Neutrophil (primary cell): ENCODE results near the gene APPBP2.

Experiments used
- H3K27ac ChIP-seq: fragments of 200-600 bp; sonication (generic); 2 replicates; pipeline ENCODE4 v1.5.1; 2016; ENCODE audit warnings: mild to moderate bottlenecking, moderate library complexity
- H3K27me3 ChIP-seq: fragments of 200-600 bp; sonication (generic); 2 replicates; pipeline ENCODE4 v1.6.0; 2016; ENCODE audit warnings: mild to moderate bottlenecking
- H3K36me3 ChIP-seq: fragments of 200-600 bp; sonication (generic); 2 replicates; pipeline ENCODE4 v1.5.1; 2017
- H3K4me1 ChIP-seq, 2 experiments: fragments of 200-600 bp in 1 of 2; sonication (generic) in 1 of 2; 1 replicate in 1 of 2; 2 replicates in 1 of 2; pipeline versions ENCODE4 v1.5.1 to v1.6.1; 2013 to 2016; ENCODE audit warnings: low read depth in 1 of 2, low read length in 1 of 2, mild to moderate bottlenecking in 1 of 2, moderate library complexity in 1 of 2; ENCODE audit not compliant: control insufficient read depth in 1 of 2, insufficient read depth in 1 of 2
- H3K4me3 ChIP-seq, 2 experiments: fragments of 200-600 bp in 1 of 2; sonication (generic) in 1 of 2; 1 replicate in 1 of 2; 2 replicates in 1 of 2; pipeline ENCODE4 v1.5.1; 2013 to 2016; ENCODE audit warnings: low read depth in 1 of 2, low read length in 1 of 2, mild to moderate bottlenecking in 1 of 2, moderate library complexity in 1 of 2
- H3K9me3 ChIP-seq: fragments of 200-600 bp; sonication (generic); 2 replicates; pipeline ENCODE4 v1.5.1; 2016
- CTCF ChIP-seq: fragments of 200-600 bp; sonication (generic); IDR thresholded peaks from 2 replicates; pipeline ENCODE4 v1.5.1; 2016; ENCODE audit warnings: antibody characterized with exemption

APPBP2 gene

GRCh38 chr17:60529806-60530205, 3.8 kb upstream of the APPBP2 start:
- H3K4me3 ChIP-seq, result no peak overlapping the region
- no peak for TF ChIP-seq CTCF
- H3K4me1 ChIP-seq, result peaks cover 12 to 16% of the 10 kb centered on the region in 2 experiments
- H3K36me3 ChIP-seq, result no peaks in the 10 kb centered on the region
- no peak overlapping the region for H3K27ac ChIP-seq
- H3K9me3 ChIP-seq, result no peaks in the 10 kb centered on the region
- no peaks in the 10 kb centered on the region for H3K27me3 ChIP-seq

- no peak overlapping the region for H3K4me3 ChIP-seq
- no peak for TF ChIP-seq CTCF
- no peaks in the 10 kb centered on the region for H3K36me3 ChIP-seq
- no peaks in the 10 kb centered on the region for H3K9me3 ChIP-seq
- H3K27ac ChIP-seq, result no peak overlapping the region
- peaks cover 22 to 25% of the 10 kb centered on the region in 2 experiments for H3K4me1 ChIP-seq
- no peaks in the 10 kb centered on the region for H3K27me3 ChIP-seq
These were observed 2.8 kb upstream of the APPBP2 start for GRCh38 chr17:60528828-60529227.

- TF ChIP-seq CTCF, result no peak
- Histone ChIP-seq H3K27me3 (no peaks in the 10 kb centered on the region), H3K9me3 (no peaks in the 10 kb centered on the region), H3K4me3 (no peak overlapping the region), H3K4me1 (peaks cover 23 to 27% of the 10 kb centered on the region in 2 experiments), H3K36me3 (no peaks in the 10 kb centered on the region), H3K27ac (no peak overlapping the region)
These were observed 1.7 kb upstream of the APPBP2 start for GRCh38 chr17:60527701-60528100.

GRCh38 chr17:60526726-60527125, 684 bp upstream of the APPBP2 start:
- Histone ChIP-seq H3K27ac (peak overlapping the region; percentile 99), H3K9me3 (no peaks in the 10 kb centered on the region), H3K4me1 (peaks cover 23 to 27% of the 10 kb centered on the region in 2 experiments), H3K4me3 (peak overlapping the region; percentile 91), H3K27me3 (no peaks in the 10 kb centered on the region), H3K36me3 (no peaks in the 10 kb centered on the region)
- TF ChIP-seq CTCF, result no peak

- Histone ChIP-seq H3K4me3 (peak overlapping the region; percentile 91), H3K9me3 (no peaks in the 10 kb centered on the region), H3K27me3 (no peaks in the 10 kb centered on the region), H3K36me3 (peaks cover 6% of the 10 kb centered on the region), H3K27ac (peak overlapping the region; percentile 99), H3K4me1 (peaks cover 23 to 27% of the 10 kb centered on the region in 2 experiments)
- TF ChIP-seq CTCF, result no peak
These were observed 736 bp downstream of the APPBP2 start for GRCh38 chr17:60525328-60525684.
